ENCODE data around the gene SYNJ1.
"Not testable (repeated sequence)": the region's sequence is repeated elsewhere in the genome, so short reads cannot be mapped to it uniquely, and the experiment has no call there.

The SYNJ1 gene

GRCh38 chr21:32690085-32690484 is 37.7 kb downstream of the SYNJ1 start:
- DNase-seq, result no peak

GRCh38 chr21:32687643-32688345 is 40.0 kb downstream of the SYNJ1 start:
- no peak for DNase-seq

GRCh38 chr21:32682696-32683474 is 44.9 kb downstream of the SYNJ1 start:
- DNase-seq, result no peak

DNA sequence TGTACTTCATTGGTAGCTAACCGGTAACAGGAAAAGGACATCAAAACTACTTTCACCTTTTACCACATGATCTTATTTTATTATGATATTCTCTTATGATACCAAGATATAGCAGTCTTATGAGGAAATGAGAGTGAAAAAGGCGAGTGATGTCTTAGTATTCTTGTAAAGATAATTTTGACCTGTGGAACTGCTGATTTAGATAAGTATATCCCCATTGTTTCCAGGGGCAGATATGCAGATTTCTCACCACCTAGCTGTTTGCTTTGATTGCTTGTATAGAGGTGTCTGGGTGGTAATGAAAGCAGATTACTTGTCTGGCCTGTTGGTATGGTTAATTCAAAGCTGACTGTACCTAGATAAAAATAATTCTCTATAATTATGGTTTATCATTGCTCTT is 53.1 kb downstream of the SYNJ1 start:
- no peak for DNase-seq

DNA sequence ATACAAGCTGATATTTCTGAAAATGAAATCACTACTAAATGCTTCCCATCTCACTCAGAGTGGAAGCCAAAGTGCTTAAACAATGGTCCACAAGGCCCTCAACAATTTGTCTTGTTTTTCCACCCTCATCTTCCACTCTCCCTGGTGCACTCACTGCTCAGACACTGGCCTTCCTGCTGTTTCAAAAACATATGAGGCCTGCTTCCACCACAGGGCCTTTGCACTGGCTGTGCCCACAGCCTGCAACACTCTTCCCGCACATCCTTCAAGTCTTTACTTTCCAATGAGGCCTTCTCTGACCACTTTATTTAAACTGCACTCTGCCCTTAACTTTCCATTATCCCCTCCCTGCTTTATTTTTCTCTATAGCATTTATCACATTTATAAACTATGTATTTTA is 53.8 kb downstream of the SYNJ1 start:
- no peak for DNase-seq

DNA sequence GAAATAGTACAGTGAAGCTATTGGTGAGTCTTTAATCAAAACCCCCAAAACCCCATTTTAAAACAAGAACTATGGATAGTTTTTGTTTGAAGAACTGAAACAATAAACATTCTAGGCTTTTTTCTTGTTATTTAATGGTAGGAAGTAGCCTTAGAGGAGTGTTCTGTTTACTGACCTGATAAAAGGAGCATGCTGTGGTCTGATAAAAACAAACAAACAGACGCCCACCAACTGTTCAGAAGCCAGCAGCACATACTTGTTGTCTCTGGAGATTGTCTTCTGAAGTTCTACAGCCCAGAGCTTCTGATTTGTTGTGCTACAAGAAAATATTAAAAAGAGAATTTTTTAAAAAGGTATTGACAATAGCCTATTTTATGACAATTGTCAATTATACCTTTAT is 61.6 kb downstream of the SYNJ1 start:
- no peak for DNase-seq

DNA sequence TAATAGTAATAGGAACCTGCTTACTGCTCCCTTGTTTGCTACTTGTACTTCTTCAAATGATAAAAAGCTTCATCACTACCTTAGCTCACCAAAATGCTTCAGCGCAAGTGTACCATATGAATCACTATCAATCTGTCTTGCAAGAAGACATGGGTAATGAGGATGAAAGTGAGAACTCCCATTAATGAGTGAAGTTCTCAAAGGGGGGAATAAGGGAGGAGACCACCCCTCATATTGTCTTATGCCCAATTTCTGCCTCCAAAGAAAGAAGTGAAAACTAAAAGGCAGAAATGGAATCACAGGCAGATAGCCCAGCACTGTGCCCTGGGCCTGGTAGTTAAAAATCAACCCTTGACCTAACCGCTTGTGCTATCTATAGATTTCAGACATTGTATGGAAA is 63.7 kb downstream of the SYNJ1 start:
- DNase-seq, result not testable (repeated sequence)

GRCh38 chr21:32661981-32662380 is 65.8 kb downstream of the SYNJ1 start:
- DNase-seq, result not testable (repeated sequence)

DNA sequence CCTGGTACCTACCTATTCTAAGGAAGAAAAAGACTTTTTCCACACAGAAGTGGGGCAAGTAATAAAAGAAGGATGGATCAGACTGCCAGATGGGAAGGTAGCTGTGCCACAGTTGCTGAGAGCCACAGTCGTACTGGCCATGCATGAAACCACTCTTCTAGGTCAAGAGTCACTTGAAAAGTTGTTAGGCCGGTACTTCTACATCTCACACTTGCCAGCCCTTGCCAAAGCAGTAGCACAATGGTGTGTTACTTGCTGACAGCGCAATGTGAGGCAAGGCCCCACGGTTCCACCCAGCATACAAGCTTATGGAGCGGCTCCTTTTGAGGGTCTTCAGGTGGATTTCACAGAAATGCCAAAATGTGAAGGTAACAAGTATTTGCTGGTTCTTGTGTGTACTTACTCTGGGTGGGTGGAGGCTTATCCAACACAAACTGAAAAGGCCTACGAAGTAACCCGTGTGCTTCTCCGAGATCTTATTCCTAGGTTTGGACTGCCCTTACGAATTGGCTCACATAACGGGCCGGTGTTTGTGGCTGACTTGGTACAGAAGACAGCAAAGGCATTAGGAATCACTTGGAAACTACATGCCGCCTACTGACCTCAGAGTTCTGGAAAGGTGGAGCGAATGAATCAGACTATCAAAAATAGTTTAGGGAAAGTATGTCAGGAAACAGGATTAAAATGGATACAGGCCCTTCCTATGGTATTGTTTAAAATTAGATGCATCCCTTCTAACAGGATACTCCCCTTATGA is 66.6 kb downstream of the SYNJ1 start:
- not testable (repeated sequence) for DNase-seq

GRCh38 chr21:32658524-32658923 is 69.3 kb downstream of the SYNJ1 start:
- no peak for DNase-seq

DNA sequence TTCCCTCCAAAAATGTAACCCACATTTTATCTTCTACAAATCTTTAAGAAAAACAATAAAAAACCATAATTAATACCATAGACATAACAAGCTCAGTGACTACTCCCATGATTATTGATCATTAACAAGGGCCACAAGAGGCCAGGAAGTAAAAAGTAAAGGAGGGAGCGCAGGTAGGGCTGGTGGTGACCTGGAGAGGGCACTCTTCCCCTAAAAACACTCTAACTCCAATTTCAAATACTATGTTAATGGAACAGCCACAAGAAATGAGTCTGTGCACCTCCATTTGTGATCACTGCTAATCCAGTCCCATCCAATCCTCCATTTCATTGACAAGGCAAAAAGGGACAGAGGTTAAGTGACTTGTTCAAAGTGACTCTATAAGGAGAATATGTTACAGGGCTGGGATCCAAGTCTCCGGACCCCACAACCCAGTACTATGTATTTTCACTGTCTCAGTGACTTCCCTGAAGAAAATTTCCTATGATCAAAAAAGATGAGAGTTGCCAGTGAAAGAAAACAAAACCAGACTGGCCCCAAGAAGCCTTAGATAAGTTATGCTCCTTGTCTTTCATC is 74.4 kb downstream of the SYNJ1 start:
- DNase-seq, result no peak

GRCh38 chr21:32648165-32648564 is 79.6 kb downstream of the SYNJ1 start:
- DNase-seq, result no peak

DNA sequence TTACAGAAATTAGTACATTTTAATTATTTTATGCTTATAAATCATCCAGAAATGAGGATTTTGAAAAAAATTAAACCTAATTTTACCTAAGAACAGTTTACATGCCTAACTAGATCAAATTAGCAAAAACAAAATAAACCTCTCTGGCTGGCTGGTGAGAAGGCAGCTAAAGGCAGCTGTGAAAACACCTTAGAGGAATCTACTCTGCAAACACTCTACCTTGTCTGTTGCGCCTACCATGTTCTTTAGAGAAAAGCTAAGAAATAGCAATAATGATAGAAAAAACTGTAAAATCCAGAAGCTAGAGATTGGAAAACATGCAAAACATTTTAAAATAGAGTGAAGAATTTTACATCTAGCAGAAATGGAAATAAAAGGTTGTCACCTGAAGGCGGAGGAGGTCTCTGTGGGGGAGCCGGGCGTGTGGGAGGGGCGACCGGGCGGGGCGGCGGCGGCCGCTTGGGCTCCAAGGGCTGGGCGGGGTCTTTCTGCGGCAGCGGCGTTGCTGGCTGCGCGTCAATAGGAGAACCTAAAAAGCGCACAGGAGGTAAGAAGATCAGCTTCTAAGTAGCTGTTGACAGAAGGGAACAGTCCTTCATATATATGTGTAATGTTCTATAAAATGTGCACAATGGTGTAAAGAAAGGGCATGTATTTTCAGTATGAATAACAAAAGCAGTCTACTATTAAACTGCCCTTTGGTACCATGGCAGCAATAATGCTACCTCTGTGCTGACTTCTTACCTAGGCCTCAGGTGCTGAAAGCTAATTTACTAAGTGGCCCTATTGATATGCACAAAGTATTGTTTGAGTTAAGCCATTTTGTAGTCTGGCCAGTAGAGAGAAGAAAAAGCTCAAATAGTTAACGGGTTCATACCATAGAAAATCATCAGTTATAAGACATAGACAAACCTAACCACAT is 82.3 kb downstream of the SYNJ1 start:
- DNase-seq, result no peak

DNA sequence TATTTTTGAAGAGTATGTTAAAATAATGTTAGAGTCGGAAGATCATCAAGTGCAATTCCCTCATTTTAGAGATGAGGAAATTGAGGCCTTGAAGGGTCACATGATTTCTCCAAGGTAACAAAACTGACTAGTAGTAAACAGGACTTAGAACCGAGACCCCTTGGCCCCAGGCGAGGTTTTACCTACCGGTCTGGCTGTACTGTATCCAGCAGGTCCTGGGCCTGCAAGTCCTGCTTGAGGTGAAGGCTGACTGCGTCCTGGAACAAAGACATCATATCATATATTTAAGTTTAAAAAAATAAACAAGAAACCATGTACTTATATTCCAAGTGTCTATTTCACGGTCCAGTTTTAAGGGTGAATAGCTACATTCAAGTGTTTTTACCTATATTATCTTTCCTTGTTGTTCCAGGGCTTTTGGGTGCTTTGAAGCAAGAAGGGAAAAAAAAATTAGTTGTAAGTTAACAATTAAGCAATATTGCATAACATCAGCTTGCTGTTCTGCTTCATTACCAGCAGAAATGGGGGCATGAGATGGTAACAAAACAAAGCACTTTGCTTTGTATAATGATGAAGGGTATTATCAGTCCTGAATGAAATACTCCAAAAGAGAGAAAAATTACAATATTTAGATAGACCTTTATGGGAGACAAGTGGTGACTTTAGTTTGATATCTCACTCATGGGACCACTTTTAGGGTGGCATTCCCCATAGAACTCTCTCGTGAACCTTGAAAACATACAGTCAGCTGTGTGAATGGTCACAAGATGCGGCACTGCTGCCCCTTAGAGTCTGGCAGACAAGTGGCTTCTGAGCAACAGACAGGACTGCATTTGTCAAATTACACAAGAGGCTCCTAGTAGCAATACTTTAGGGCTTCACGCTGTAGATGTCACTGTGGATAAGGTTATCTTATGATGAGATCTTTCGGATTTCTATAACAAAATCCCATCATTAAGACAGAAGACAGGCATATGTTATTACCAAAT is 85.8 kb downstream of the SYNJ1 start:
- DNase-seq, result no peak

GRCh38 chr21:32626621-32627196 is 101.1 kb downstream of the SYNJ1 start:
- no peak for DNase-seq

GRCh38 chr21:32618218-32618617 is 109.6 kb downstream of the SYNJ1 start:
- DNase-seq, result not testable (repeated sequence)

GRCh38 chr21:32613436-32614043 is 114.3 kb downstream of the SYNJ1 start:
- no peak for DNase-seq

GRCh38 chr21:32612999-32613337 is 114.8 kb downstream of the SYNJ1 start:
- DNase-seq, result no peak

- DNase-seq, result peak; percentile 78
Measured at GRCh38 chr21:32612075-32612998, 115.5 kb downstream of the SYNJ1 start, which contains the start of gene CFAP298. TSS of gene CFAP298 (minus strand) at chr21:32612377. CDS start at chr21:32612243, 134 bp downstream.
